K562 (cell line): ENCODE data around the gene HOXB5. TPM values are rescaled to one million over a fixed set of nuclear protein-coding genes. Genes with fewer than 3 reads are reported as not detected.

Experiments used
- MXI1 ChIP-seq: IDR thresholded peaks from 2 replicates; pipeline ENCODE4 v1.6.1; 2011; ENCODE audit warnings: low read depth, mild to moderate bottlenecking, improper control_type of control experiment, low read length
- NCOA2 ChIP-seq, 2 experiments: fragments of 450-650 bp; IDR thresholded peaks; 2 replicates each; pipeline ENCODE4 v1.6.1; 2018; ENCODE audit warnings: mild to moderate bottlenecking in 2 of 2, moderate library complexity in 1 of 2; ENCODE audit not compliant: partially characterized antibody in 2 of 2
- NKRF ChIP-seq: fragments of 450-650 bp; IDR thresholded peaks from 2 replicates; pipeline ENCODE4 v1.6.1; 2016; ENCODE audit warnings: borderline replicate concordance
- NR2C1 ChIP-seq, 2 experiments: fragments of 450-650 bp; IDR thresholded peaks; 2 replicates each; pipeline ENCODE4 v1.6.1; 2017; ENCODE audit warnings: mild to moderate bottlenecking in 2 of 2, antibody characterized with exemption in 1 of 2, inconsistent platforms in 1 of 2, missing compliant biosample characterization in 1 of 2, missing genetic modification characterization in 1 of 2
- NR4A1 ChIP-seq, 2 experiments: fragments of 250-450 bp in 1 of 2; fragments of 450-650 bp in 1 of 2; sonication (Bioruptor Pico) in 1 of 2; IDR thresholded peaks; 2 replicates each; pipeline versions ENCODE4 v1.4.0 to v1.6.1; 2016 to 2020; ENCODE audit warnings: mild to moderate bottlenecking in 2 of 2, missing compliant biosample characterization in 1 of 2, missing genetic modification characterization in 1 of 2, moderate library complexity in 1 of 2
- POLR3A ChIP-seq: IDR thresholded peaks from 2 replicates; pipeline ENCODE4 v1.6.1; 2011; ENCODE audit warnings: borderline replicate concordance, mild to moderate bottlenecking, moderate library complexity; ENCODE audit not compliant: insufficient read length, insufficient read depth; ENCODE audit errors: extremely low read depth
- RB1 ChIP-seq: fragments of 450-650 bp; IDR thresholded peaks from 2 replicates; pipeline ENCODE4 v1.6.1; 2017; ENCODE audit warnings: low read depth, mild to moderate bottlenecking
- SP2 ChIP-seq: IDR thresholded peaks from 2 replicates; pipeline ENCODE4 v1.6.1; 2011; ENCODE audit warnings: mild to moderate bottlenecking, low read depth, low read length, moderate library complexity; ENCODE audit not compliant: poor library complexity, severe bottlenecking; ENCODE audit errors: extremely low read depth
- SRF ChIP-seq, 2 experiments: fragments of 250-450, 450-650 bp in 1 of 2; sonication (Bioruptor Pico) in 1 of 2; sonication (generic) in 1 of 2; formaldehyde crosslinking; IDR thresholded peaks; 2 replicates each; pipeline versions ENCODE4 v1.5.0 to v1.5.1; 2020 to 2022; ENCODE audit warnings: mild to moderate bottlenecking in 1 of 2, missing genetic modification reagents in 1 of 2
- VEZF1 ChIP-seq: fragments of 200-800 bp; sonication (Bioruptor generic); IDR thresholded peaks from 2 replicates; pipeline ENCODE4 v1.6.1; 2017; ENCODE audit warnings: missing genetic modification characterization, missing compliant biosample characterization
- ZFX ChIP-seq: sonication (generic); formaldehyde crosslinking; IDR thresholded peaks from 2 replicates; pipeline ENCODE4 v1.8.0; 2022; ENCODE audit warnings: mild to moderate bottlenecking, missing genetic modification reagents, moderate library complexity
- ZKSCAN3 ChIP-seq: fragments of 250-450 bp; sonication (Bioruptor Pico); IDR thresholded peaks from 2 replicates; pipeline ENCODE4 v1.4.0; 2020
- ZNF830 ChIP-seq: fragments of 250-450 bp; sonication (Bioruptor Pico); IDR thresholded peaks from 2 replicates; pipeline ENCODE4 v1.5.0; 2021; ENCODE audit warnings: mild to moderate bottlenecking
- polyA plus RNA-seq, 8 experiments: library from polyadenylated mRNA; depleted of rRNA in 4 of 8; stranded (reverse) in 5 of 8; unstranded in 3 of 8; fragments of >200 nt; fragmentation: Nextera tagmentation in 2 of 8; fragmentation: Illumina TruSeq in 1 of 8; extraction: Ambion mirVana in 2 of 8; extraction: Trizol in 1 of 8; gene quantifications; 2 replicates each; pipeline versions ENCODE4 v1.2.1 to v1.2.3, GENCODE V29; 2011 to 2014; ENCODE audit warnings: inconsistent platforms in 1 of 8, missing spikeins in 1 of 8
- total RNA-seq, 7 experiments: library from RNA; depleted of rRNA in 6 of 7; stranded (reverse); fragments of >200 nt in 6 of 7; fragmentation: Illumina TruSeq in 2 of 7; extraction: Trizol in 2 of 7; gene quantifications; 2 replicates each; pipeline versions ENCODE4 v1.2.1 to v1.2.3, GENCODE V29; 2011 to 2021; ENCODE audit warnings: low replicate concordance in 1 of 7
- TF ChIP-seq, protein P1 (sequence below): fragments of 250-450 bp; sonication (Bioruptor Pico); IDR thresholded peaks from 2 replicates; pipeline ENCODE4 v1.4.0; 2020; ENCODE audit warnings: borderline replicate concordance
- TF ChIP-seq, protein P2 (sequence below): fragments of 250-450 bp; sonication (Bioruptor Pico); IDR thresholded peaks from 2 replicates; pipeline ENCODE4 v1.4.0; 2020
- TF ChIP-seq, protein P3 (sequence below): sonication (generic); formaldehyde crosslinking; IDR thresholded peaks from 2 replicates; pipeline ENCODE4 v1.8.0; 2022; ENCODE audit warnings: mild to moderate bottlenecking, missing genetic modification reagents
- TF ChIP-seq, protein P4 (sequence below): fragments of 250-450 bp; sonication (Bioruptor Pico); IDR thresholded peaks from 2 replicates; pipeline ENCODE4 v1.4.0; 2020; ENCODE audit warnings: mild to moderate bottlenecking, moderate library complexity

The HOXB5 gene
- total and polyA plus RNA-seq, 9 of the 15 experiments (the other 6 are each of a cell fraction or from before 2014, with no cell fraction given): 0.24 to 2.7 (median 0.65) TPM

DNA sequence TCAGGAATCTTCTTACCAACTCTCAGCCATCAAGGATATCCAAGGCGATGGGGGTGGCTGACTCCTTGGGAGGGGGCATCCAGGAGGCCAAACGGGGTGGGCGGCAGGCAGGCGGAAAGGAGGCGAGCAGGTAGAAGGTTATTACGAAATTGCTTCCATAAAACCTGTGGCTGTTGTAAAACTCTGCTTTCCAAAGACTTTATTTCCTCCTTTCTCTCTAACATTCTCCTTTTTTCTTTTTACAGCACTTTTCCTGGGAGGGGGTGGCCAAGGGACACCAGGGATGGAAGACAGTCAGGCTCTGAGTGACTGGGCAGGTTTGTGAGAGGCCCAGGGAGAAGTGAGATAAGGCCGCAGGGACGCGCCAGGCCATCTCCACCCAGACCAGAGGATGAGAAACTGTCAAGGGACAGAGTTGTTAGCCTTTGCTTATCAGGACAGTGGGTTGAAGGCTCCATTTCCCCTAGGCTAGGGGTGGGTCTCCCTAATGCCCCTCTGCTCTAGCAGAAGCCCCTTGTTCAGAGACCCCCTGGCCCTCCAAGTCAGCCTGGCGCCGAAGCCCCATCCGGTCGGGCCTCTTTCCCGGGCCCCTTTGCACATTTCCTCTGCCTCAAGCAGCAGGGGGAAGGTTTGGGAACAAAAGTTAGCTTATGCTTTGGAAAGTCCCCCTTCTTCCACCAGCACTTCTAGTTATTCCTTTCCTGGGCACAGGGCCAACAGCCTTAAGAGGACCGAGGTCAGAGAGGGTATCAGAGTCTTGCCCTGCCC is 37.5 kb upstream of the HOXB5 start (continued):
- TF ChIP-seq VEZF1 (CRISPR knock-in tag) (peak; percentile 72), ZNF830 (CRISPR knock-in tag) (no peak), ZKSCAN3 (CRISPR knock-in tag) (no peak), NR4A1 (CRISPR knock-in tag; IDR thresholded peaks at IDR 0.05) (no peak), NR4A1 (tag; IDR thresholded peaks at IDR 0.05) (peak; percentile 67; the same call in 1 of the 2 replicates), NKRF (no peak), ZFX (CRISPR knock-in tag) (peak; percentile 76), MXI1 (no peak; the same call in 1 of the 2 replicates), SRF (CRISPR knock-in tag; IDR thresholded peaks at IDR 0.05) (no peak), NR2C1 (IDR thresholded peaks at IDR 0.05) (no peak), NR2C1 (tag; IDR thresholded peaks at IDR 0.05) (no peak), SP2 (no peak), NCOA2 (IDR thresholded peaks at IDR 0.05; ENCODE audit: partially characterized antibody in 2 of 2) (no peak), RB1 (no peak), POLR3A (no peak)
- TF ChIP-seq, protein P1, sequence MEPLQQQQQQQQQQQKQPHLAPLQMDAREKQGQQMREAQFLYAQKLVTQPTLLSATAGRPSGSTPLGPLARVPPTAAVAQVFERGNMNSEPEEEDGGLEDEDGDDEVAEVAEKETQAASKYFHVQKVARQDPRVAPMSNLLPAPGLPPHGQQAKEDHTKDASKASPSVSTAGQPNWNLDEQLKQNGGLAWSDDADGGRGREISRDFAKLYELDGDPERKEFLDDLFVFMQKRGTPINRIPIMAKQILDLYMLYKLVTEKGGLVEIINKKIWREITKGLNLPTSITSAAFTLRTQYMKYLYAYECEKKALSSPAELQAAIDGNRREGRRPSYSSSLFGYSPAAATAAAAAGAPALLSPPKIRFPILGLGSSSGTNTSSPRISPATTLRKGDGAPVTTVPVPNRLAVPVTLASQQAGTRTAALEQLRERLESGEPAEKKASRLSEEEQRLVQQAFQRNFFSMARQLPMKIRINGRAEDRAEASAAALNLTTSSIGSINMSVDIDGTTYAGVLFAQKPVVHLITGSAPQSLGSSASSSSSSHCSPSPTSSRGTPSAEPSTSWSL (CRISPR knock-in tag): no peak
- TF ChIP-seq, protein P2, sequence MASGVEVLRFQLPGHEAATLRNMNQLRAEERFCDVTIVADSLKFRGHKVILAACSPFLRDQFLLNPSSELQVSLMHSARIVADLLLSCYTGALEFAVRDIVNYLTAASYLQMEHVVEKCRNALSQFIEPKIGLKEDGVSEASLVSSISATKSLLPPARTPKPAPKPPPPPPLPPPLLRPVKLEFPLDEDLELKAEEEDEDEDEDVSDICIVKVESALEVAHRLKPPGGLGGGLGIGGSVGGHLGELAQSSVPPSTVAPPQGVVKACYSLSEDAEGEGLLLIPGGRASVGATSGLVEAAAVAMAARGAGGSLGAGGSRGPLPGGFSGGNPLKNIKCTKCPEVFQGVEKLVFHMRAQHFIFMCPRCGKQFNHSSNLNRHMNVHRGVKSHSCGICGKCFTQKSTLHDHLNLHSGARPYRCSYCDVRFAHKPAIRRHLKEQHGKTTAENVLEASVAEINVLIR (CRISPR knock-in tag): no peak
- TF ChIP-seq, protein P3, sequence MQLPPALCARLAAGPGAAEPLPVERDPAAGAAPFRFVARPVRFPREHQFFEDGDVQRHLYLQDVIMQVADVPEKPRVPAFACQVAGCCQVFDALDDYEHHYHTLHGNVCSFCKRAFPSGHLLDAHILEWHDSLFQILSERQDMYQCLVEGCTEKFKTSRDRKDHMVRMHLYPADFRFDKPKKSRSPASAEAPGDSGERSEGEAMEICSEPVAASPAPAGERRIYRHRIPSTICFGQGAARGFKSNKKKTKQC: no peak; the same call in 1 of the 2 replicates
- TF ChIP-seq, protein P4, sequence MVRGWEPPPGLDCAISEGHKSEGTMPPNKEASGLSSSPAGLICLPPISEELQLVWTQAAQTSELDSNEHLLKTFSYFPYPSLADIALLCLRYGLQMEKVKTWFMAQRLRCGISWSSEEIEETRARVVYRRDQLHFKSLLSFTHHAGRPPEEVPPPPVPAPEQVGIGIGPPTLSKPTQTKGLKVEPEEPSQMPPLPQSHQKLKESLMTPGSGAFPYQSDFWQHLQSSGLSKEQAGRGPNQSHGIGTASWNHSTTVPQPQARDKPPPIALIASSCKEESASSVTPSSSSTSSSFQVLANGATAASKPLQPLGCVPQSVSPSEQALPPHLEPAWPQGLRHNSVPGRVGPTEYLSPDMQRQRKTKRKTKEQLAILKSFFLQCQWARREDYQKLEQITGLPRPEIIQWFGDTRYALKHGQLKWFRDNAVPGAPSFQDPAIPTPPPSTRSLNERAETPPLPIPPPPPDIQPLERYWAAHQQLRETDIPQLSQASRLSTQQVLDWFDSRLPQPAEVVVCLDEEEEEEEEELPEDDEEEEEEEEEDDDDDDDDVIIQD: no peak
